Measurements from ENCODE around the gene DAB1.

DNA sequence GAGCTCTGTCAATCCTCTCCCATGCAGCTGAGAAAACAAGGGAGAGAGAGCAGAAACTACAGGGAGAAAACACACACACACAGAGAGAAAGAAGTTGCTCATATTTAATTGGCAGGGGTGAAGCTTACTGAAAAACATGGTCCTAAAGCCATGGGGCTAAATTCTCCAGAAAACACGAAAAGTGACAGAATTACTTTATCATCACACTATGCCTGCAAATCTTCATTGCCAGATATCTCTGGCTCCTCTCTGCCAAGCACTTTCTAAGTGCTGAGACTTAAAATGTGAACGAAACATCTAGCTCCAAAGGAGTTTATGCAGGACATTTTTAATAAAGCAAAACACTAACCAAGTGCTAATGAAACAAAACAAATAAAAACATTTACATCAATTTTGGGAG lies 134.1 kb downstream of the DAB1 start:
- no peak for TF ChIP-seq POLR2A (IDR thresholded peaks at IDR 0.05)
- TF ChIP-seq, protein P1, sequence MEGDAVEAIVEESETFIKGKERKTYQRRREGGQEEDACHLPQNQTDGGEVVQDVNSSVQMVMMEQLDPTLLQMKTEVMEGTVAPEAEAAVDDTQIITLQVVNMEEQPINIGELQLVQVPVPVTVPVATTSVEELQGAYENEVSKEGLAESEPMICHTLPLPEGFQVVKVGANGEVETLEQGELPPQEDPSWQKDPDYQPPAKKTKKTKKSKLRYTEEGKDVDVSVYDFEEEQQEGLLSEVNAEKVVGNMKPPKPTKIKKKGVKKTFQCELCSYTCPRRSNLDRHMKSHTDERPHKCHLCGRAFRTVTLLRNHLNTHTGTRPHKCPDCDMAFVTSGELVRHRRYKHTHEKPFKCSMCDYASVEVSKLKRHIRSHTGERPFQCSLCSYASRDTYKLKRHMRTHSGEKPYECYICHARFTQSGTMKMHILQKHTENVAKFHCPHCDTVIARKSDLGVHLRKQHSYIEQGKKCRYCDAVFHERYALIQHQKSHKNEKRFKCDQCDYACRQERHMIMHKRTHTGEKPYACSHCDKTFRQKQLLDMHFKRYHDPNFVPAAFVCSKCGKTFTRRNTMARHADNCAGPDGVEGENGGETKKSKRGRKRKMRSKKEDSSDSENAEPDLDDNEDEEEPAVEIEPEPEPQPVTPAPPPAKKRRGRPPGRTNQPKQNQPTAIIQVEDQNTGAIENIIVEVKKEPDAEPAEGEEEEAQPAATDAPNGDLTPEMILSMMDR (IDR thresholded peaks at IDR 0.05): no peak
